Hindlimb muscle (tissue), 1 donor: ENCODE results near the gene MRPS27. TPM values are rescaled to one million over a fixed set of nuclear protein-coding genes. Genes with fewer than 3 reads are reported as not detected.
A peak's percentile ranks its signal among the peaks of the same experiment; 100 is the strongest.

Source experiments
- DNase-seq: peaks from one replicate; pipeline ENCODE4 v3.0.0-alpha.2; 2013
- polyA plus RNA-seq: library from polyadenylated mRNA; unstranded; fragments of 120-200 nt; gene quantifications from one replicate; pipeline ENCODE4 v1.2.1, GENCODE V29; 2013; ENCODE audit not compliant: insufficient read length

MRPS27 gene
- polyA plus RNA-seq: 44.0 TPM

GRCh38 chr5:72319976-72320752 lies at the start of gene MRPS27, which contains the start of gene PTCD2:
Gene MRPS27 (minus strand): TSS chr5:72320240. CDS start chr5:72320221, 19 bp downstream.
Gene PTCD2 (plus strand): TSS chr5:72320373. CDS start chr5:72320383, 10 bp downstream.
- peak; percentile 97 for DNase-seq

DNA sequence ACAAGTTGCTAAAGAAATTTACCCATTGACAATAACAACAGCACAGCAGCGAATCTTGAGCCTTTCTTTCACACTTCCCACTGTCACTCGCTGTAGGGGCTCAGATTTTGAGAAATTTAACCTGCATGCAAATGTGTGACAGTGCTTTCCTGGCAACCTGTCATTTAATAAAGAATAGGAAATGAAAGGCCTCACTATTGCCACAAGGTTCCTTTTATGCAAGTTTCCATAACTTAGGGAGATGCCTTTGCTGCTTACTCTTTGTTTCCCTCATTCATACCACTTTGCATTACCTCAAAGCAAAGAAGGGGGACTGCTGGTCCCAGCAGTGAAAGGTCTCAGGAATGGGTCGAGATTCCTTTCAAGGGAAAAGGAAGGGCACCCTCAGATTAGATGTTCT lies 49.7 kb upstream of the MRPS27 start:
- DNase-seq: no peak

GRCh38 chr5:72369301-72369700 lies 49.3 kb upstream of the MRPS27 start:
- DNase-seq: no peak

DNA sequence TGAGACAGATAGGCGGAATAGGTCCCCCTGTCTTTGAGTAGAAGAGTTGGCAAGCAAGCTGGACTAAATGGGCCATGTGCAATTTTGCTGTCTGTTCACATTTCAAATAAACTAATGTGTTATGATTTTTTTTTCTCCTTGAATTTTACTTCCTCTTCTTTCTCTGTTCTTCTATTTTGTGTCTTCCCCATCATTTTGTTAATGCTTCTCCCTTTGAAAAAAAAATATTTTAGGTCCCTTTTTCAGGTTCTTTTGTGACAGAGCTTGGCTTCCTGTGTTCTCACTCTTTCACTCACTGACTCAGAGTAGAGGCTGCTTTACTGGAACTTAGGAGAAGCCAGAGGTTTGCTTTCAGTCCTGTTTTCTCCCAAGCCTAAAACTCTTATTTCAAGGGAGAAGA lies 48.2 kb upstream of the MRPS27 start:
- DNase-seq: no peak

- DNase-seq: peak; percentile 80
These were observed 46.4 kb upstream of the MRPS27 start for GRCh38 chr5:72366324-72366976.

- no peak for DNase-seq
These were observed 44.9 kb upstream of the MRPS27 start for GRCh38 chr5:72364951-72365350.

DNA sequence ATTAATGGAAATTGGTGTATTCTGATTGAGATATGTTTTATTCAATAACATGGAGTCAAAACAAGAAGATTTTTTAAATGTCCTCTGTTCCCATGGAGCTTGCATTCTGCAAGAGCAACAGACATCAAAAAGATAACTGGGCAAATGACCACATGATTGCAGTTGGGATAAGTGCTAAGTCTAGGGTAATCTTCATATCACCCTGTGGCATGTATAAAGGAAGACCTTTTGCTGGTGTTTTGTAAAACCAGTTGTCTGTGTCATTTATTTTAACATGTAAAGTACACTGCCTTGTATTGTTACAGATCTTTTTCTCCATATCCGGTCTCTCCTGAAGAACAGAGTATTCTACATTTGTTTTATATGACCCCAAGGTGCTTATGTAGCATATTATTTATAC lies 44.1 kb upstream of the MRPS27 start:
- DNase-seq: no peak

DNA sequence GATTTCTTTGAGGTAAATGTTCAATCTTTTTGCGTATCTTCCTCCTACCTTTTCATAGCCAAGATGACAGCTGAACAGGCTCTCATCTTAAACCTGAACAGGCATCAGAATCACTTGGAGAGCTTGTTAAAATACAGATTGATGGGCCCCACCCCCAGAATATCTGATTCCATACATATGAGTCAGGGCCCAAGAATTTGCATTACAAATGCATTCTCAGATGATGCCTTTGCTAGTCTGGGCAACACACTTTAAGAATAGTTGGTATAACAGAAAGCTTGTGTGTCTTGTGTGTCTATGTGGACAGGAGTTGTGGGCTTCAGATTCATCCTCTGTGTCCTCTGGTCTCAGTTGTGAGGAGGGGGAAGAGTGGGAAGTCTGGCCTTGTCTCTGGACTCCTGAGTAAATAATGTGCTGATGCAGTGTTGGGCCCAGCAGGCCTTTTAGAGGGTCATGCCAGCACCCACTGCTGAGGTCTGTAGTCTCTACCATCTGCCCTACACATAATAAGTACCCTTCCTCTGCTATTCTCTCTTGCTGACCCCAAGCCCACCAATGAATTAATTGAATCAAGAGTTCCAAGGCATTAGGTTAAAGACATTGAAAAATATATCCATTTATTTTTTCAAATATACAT lies 43.2 kb upstream of the MRPS27 start:
- DNase-seq: no peak

GRCh38 chr5:72359886-72360285 lies 39.8 kb upstream of the MRPS27 start:
- DNase-seq: no peak

DNA sequence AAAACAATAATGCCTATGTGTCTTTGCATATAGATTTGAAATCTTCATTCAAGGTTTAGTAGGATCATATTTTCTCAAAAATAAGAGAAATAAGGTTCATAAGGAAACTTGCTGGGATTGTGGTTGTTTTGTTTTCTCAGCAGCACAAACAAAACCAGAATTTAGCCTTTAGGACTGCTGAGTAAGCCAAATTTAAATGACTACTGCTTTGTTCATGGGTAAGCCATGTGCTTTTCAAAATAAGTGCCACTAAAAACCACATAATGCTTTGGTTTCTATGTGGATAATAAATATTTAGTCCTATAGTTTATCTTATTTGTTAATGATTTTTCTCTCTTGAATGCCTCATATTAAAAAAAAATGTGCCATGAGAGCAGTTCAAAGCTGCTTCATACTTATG lies 38.9 kb upstream of the MRPS27 start:
- no peak for DNase-seq

- DNase-seq: no peak
These were observed 36.3 kb upstream of the MRPS27 start for GRCh38 chr5:72356361-72356760.

DNA sequence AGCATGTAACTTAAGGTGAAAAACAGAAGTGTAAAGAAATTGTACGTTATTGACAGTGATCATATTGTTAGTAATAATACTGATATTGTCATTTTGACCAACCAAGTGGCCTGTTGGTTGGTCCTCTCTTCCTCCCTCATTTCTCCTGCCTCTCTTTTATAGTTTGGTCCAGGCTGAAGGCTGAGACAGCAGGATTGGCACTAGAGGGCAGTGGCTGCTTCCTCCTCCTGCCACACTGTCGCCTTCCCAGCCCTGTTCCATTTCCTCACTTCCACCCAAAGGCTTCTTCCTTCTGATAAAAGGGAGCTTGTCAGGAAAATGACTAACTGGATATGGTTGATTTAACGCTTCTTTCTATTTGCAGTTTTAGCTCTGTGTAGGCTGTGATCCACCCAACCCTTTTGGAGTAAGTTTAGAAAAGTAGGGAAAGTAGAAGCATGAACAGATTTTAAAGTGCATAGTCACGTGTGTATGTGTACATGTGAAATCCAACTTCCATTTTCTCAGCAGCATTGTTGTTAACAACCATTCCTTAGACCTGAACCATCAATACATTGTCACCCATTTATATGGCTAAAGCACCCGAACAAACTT lies 35.8 kb upstream of the MRPS27 start:
- peak; percentile 22 for DNase-seq

DNA sequence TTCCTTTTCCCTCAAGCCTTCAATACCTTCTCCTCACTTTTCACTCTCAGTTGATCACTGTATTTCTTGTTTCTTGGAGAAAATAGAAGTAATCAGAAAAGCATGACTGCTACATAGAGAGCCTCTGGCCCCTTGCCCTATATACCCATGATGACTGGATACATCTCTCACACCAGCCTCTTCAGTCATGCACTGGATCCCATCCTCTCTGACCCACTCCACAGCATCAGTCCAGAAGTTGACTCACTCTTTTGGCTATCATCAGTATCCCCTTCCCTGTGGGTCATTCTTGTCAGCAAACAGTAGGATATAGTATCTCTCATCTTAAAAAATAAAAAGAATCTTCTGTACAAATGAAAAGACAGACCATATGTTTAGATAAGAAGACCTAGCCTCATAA lies 33.0 kb upstream of the MRPS27 start:
- no peak for DNase-seq

DNA sequence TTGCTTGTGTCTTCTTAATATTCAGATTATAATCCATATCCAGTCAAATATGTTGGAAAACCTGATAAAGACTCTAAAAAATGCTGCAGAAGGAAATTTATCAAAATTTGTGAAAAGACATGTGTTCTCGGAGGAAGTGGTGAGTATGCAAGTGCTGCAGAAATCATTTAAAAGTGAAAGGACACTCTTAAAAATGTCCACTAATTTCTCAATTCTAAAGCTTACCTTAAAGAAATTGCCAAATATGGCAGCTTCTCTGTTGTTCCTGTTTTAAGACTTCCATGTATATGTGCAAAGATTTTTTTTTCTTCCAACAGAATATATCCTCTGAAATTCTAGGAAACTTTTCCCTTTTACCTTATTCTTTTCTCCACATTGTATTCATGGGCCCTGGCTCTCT lies 32.6 kb upstream of the MRPS27 start:
- DNase-seq: no peak

GRCh38 chr5:72351376-72351775 lies 31.3 kb upstream of the MRPS27 start:
- no peak for DNase-seq

DNA sequence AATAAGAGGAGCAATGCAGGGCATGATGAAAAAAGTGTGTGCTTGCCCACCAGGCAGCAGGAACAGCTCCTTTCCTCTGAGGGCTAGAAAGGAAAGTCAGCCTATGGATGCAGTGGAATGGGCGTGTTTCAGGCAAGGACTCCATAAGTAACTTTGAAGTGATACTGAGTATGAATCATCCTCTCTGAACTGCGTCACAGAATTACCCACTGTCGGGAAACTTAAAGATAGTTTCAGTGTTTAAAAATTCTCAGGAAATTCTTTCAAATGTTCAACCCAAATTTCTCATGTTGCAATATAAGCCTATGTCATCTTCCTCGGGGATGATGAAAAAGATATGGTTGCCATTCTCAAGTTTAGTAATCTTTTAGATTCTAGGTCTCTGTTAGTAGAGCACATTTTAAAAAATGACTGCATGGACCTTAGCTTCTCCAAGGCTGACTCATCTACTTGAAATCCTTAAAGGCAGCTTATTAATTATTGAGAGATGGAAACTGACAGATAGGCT lies 27.8 kb upstream of the MRPS27 start:
- no peak for DNase-seq

DNA sequence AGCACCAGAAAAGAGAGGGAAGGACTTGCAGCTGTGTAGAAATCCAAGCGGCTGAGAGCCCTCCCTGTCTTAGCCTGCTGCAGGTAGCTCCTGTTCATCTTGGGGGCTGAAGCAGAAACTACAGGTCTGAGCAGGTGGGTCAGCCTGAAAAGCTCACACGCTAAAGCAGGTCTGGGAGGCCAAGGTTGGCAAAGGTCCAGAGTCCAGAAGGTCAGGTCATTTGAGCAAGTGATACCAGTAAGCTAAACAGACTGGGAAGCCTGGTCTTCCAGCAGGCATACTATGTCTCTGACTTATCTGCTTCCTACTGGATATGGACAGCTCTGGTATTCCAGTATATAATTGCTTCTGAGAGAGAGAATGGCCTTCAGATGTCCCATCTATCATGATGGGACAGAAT lies 26.4 kb upstream of the MRPS27 start:
- DNase-seq: no peak

- DNase-seq: no peak
These were observed 18.7 kb upstream of the MRPS27 start for GRCh38 chr5:72338689-72339209.

DNA sequence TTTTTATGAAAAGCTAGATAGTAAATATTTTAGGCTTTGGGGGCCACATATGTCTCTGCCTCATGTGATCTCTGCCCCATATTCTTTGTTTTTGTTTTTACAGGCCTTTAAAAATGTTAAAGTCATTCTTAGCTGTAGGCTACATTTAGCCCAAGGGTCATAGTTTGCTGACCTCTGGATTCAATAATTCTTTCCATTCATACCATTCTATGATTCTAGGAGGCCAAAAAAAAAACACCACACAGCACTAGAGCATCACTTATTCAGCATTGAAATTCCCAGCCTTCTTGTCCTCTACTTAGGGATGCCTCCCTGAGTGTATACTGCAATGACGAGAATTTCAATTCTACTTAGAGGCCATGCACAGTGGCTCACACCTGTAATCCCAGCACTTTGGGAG lies 17.1 kb upstream of the MRPS27 start:
- no peak for DNase-seq

DNA sequence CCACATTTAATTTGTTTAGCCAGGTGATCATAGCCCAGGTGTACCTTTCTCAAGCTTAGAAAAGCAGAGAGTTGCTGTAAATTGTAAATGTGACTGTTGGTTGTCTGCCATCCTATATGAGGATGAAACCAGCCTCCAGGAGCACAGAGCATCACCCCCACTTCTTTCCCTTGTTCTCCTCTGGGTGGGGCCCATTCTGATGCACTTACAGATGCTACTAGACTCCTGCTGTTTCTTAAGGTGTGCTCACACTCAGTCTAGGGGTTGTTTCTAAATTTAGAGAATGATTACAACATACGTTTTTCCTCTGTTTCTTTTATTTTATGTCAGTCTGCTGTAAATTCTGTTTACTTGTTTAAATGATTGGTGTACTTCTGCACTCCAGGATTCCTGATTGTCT lies 10.7 kb upstream of the MRPS27 start:
- no peak for DNase-seq

- DNase-seq: no peak
These were observed 8.1 kb upstream of the MRPS27 start for GRCh38 chr5:72328172-72328571.

GRCh38 chr5:72326306-72326649 lies 6.2 kb upstream of the MRPS27 start:
- DNase-seq: no peak
